Measurements from ENCODE around the gene ENTPD2.

DNA sequence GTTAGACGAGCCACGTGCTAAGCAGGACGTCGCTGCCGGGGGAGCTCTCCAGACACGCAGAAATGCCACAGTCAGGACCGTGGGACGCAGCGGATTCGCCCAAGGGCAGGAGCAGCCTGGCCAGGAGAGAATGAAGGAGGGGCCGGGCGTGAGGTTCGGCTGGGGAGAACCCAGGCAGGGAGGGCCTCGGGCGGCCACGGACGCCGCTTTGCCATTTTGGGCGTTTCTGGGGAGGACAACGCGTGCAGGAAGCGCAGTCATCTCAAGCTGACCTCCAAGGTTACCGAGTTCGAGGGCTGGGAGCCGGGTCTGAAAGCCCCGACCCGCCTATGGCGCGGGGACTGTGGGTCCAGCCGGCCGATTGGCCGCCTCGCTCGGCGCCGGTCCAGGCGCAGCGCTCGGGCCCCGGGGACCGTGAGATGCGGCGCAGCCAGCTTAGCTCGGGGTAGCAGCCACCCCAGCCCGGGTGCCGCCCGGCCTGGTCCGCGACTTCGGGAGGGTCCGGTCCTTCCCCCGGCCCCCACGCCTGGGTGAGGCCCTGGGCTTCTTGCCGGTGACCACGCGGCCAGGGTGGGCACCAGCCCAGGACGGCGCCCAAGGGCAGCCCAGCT, 32.2 kb upstream of the ENTPD2 start:
- no peak for TF ChIP-seq POLR2A (IDR thresholded peaks at IDR 0.05)
- TF ChIP-seq, protein P1, sequence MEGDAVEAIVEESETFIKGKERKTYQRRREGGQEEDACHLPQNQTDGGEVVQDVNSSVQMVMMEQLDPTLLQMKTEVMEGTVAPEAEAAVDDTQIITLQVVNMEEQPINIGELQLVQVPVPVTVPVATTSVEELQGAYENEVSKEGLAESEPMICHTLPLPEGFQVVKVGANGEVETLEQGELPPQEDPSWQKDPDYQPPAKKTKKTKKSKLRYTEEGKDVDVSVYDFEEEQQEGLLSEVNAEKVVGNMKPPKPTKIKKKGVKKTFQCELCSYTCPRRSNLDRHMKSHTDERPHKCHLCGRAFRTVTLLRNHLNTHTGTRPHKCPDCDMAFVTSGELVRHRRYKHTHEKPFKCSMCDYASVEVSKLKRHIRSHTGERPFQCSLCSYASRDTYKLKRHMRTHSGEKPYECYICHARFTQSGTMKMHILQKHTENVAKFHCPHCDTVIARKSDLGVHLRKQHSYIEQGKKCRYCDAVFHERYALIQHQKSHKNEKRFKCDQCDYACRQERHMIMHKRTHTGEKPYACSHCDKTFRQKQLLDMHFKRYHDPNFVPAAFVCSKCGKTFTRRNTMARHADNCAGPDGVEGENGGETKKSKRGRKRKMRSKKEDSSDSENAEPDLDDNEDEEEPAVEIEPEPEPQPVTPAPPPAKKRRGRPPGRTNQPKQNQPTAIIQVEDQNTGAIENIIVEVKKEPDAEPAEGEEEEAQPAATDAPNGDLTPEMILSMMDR (IDR thresholded peaks at IDR 0.05 in 4 of 5, conservative IDR thresholded peaks at IDR 0.05 in 1 of 5) = no peak
